WTC11 (cell line): ENCODE measurements around the gene SEZ6.

Experiments used
- CREB1 ChIP-seq: sonication (generic); formaldehyde crosslinking; IDR thresholded peaks from 2 replicates; pipeline ENCODE4 v1.8.0; 2023; ENCODE audit warnings: mild to moderate bottlenecking, missing genetic modification reagents
- ELF4 ChIP-seq: sonication (generic); formaldehyde crosslinking; IDR thresholded peaks from 2 replicates; pipeline ENCODE4 v1.8.1; 2022; ENCODE audit warnings: low read depth, mild to moderate bottlenecking, moderate library complexity, missing genetic modification reagents
- GABPB1 ChIP-seq: sonication (generic); formaldehyde crosslinking; IDR thresholded peaks from 2 replicates; pipeline ENCODE4 v1.8.1; 2023; ENCODE audit warnings: mild to moderate bottlenecking, missing genetic modification reagents
- KAT7 ChIP-seq: sonication (generic); formaldehyde crosslinking; IDR thresholded peaks from 2 replicates; pipeline ENCODE4 v1.8.1; 2023; ENCODE audit warnings: missing genetic modification reagents, mild to moderate bottlenecking, borderline replicate concordance
- SMAD3 ChIP-seq: sonication (generic); formaldehyde crosslinking; IDR thresholded peaks from 2 replicates; pipeline ENCODE4 v1.8.0; 2022; ENCODE audit warnings: missing genetic modification reagents, mild to moderate bottlenecking, borderline replicate concordance
- TEAD1 ChIP-seq: sonication (generic); formaldehyde crosslinking; IDR thresholded peaks from 2 replicates; pipeline ENCODE4 v1.8.0; 2022; ENCODE audit warnings: mild to moderate bottlenecking, missing genetic modification reagents
- ZNF121 ChIP-seq: sonication (generic); formaldehyde crosslinking; IDR thresholded peaks from 2 replicates; pipeline ENCODE4 v1.8.0; 2023; ENCODE audit warnings: missing genetic modification reagents
- TF ChIP-seq, protein P1 (sequence below): sonication (generic); formaldehyde crosslinking; conservative IDR thresholded peaks from 2 replicates; pipeline ENCODE4 v1.8.1; 2022; ENCODE audit warnings: mild to moderate bottlenecking, missing genetic modification reagents
- TF ChIP-seq, protein P2 (sequence below): fragments of 200-600 bp; IDR thresholded peaks from 2 replicates; pipeline ENCODE4 v1.8.0; 2022; ENCODE audit warnings: antibody characterized with exemption
- TF ChIP-seq, protein P3 (sequence below): sonication (generic); formaldehyde crosslinking; IDR thresholded peaks from 2 replicates; pipeline ENCODE4 v1.8.1; 2023; ENCODE audit warnings: mild to moderate bottlenecking, moderate library complexity, missing genetic modification reagents
- TF ChIP-seq, protein P4 (sequence below): sonication (generic); formaldehyde crosslinking; IDR thresholded peaks from 2 replicates; pipeline ENCODE4 v1.8.1; 2023; ENCODE audit warnings: mild to moderate bottlenecking, missing genetic modification reagents
- TF ChIP-seq, protein P5 (sequence below): sonication (generic); formaldehyde crosslinking; IDR thresholded peaks from 2 replicates; pipeline ENCODE4 v1.8.0; 2022; ENCODE audit warnings: mild to moderate bottlenecking, missing genetic modification reagents
- TF ChIP-seq, protein P6 (sequence below): sonication (generic); formaldehyde crosslinking; IDR thresholded peaks from 2 replicates; pipeline ENCODE4 v1.8.1; 2022; ENCODE audit warnings: mild to moderate bottlenecking, missing genetic modification reagents, moderate library complexity, borderline replicate concordance

DNA sequence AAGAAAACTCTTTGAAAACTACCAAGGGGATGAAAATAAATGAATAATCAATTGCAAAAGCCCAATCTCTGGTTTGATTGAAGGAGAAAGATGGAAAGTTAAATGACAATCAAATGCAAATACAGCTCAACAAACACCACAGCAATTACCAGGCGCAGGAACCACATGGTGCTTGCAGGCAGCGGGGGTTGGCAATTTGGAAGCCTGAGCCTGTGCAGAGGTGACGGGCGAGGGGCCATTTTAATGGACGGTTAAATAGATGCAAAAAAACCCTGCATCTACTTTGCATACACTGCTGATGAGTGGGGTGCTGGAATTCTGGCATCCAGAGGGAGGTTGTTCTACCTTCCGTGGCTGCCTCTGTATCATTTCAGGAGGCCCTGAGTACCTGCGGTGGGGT lies 4.8 kb upstream of the SEZ6 start:
- TF ChIP-seq, protein P1, sequence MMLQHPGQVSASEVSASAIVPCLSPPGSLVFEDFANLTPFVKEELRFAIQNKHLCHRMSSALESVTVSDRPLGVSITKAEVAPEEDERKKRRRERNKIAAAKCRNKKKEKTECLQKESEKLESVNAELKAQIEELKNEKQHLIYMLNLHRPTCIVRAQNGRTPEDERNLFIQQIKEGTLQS (CRISPR knock-in tag), result no peak
- TF ChIP-seq KAT7 (CRISPR knock-in tag) (no peak), SMAD3 (no peak), ZNF121 (no peak), CREB1 (no peak), ELF4 (CRISPR knock-in tag) (no peak), TEAD1 (CRISPR knock-in tag) (no peak), GABPB1 (no peak)
- TF ChIP-seq, protein P2, sequence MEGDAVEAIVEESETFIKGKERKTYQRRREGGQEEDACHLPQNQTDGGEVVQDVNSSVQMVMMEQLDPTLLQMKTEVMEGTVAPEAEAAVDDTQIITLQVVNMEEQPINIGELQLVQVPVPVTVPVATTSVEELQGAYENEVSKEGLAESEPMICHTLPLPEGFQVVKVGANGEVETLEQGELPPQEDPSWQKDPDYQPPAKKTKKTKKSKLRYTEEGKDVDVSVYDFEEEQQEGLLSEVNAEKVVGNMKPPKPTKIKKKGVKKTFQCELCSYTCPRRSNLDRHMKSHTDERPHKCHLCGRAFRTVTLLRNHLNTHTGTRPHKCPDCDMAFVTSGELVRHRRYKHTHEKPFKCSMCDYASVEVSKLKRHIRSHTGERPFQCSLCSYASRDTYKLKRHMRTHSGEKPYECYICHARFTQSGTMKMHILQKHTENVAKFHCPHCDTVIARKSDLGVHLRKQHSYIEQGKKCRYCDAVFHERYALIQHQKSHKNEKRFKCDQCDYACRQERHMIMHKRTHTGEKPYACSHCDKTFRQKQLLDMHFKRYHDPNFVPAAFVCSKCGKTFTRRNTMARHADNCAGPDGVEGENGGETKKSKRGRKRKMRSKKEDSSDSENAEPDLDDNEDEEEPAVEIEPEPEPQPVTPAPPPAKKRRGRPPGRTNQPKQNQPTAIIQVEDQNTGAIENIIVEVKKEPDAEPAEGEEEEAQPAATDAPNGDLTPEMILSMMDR, result no peak
- TF ChIP-seq, protein P3, sequence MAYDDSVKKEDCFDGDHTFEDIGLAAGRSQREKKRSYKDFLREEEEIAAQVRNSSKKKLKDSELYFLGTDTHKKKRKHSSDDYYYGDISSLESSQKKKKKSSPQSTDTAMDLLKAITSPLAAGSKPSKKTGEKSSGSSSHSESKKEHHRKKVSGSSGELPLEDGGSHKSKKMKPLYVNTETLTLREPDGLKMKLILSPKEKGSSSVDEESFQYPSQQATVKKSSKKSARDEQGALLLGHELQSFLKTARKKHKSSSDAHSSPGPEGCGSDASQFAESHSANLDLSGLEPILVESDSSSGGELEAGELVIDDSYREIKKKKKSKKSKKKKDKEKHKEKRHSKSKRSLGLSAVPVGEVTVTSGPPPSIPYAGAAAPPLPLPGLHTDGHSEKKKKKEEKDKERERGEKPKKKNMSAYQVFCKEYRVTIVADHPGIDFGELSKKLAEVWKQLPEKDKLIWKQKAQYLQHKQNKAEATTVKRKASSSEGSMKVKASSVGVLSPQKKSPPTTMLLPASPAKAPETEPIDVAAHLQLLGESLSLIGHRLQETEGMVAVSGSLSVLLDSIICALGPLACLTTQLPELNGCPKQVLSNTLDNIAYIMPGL (CRISPR knock-in tag), result no peak
- TF ChIP-seq, protein P4, sequence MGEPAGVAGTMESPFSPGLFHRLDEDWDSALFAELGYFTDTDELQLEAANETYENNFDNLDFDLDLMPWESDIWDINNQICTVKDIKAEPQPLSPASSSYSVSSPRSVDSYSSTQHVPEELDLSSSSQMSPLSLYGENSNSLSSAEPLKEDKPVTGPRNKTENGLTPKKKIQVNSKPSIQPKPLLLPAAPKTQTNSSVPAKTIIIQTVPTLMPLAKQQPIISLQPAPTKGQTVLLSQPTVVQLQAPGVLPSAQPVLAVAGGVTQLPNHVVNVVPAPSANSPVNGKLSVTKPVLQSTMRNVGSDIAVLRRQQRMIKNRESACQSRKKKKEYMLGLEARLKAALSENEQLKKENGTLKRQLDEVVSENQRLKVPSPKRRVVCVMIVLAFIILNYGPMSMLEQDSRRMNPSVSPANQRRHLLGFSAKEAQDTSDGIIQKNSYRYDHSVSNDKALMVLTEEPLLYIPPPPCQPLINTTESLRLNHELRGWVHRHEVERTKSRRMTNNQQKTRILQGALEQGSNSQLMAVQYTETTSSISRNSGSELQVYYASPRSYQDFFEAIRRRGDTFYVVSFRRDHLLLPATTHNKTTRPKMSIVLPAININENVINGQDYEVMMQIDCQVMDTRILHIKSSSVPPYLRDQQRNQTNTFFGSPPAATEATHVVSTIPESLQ, result no peak
- TF ChIP-seq, protein P5, sequence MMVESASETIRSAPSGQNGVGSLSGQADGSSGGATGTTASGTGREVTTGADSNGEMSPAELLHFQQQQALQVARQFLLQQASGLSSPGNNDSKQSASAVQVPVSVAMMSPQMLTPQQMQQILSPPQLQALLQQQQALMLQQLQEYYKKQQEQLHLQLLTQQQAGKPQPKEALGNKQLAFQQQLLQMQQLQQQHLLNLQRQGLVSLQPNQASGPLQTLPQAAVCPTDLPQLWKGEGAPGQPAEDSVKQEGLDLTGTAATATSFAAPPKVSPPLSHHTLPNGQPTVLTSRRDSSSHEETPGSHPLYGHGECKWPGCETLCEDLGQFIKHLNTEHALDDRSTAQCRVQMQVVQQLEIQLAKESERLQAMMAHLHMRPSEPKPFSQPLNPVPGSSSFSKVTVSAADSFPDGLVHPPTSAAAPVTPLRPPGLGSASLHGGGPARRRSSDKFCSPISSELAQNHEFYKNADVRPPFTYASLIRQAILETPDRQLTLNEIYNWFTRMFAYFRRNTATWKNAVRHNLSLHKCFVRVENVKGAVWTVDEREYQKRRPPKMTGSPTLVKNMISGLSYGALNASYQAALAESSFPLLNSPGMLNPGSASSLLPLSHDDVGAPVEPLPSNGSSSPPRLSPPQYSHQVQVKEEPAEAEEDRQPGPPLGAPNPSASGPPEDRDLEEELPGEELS (CRISPR knock-in tag), result no peak
- TF ChIP-seq, protein P6, sequence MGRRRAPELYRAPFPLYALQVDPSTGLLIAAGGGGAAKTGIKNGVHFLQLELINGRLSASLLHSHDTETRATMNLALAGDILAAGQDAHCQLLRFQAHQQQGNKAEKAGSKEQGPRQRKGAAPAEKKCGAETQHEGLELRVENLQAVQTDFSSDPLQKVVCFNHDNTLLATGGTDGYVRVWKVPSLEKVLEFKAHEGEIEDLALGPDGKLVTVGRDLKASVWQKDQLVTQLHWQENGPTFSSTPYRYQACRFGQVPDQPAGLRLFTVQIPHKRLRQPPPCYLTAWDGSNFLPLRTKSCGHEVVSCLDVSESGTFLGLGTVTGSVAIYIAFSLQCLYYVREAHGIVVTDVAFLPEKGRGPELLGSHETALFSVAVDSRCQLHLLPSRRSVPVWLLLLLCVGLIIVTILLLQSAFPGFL (CRISPR knock-in tag), result no peak
